NB4 (cell line): Measurements from ENCODE around the gene PAX6.
"Not testable (repeated sequence)": the region's sequence is repeated elsewhere in the genome, so short reads cannot be mapped to it uniquely, and the experiment has no call there.

Source experiments
- DNase-seq: peaks from one replicate; pipeline ENCODE4 v3.0.0; 2010; ENCODE audit warnings: low read depth
- H3K4me3 ChIP-seq: one replicate; pipeline ENCODE4 v1.5.1; 2011; ENCODE audit warnings: mild to moderate bottlenecking, low read depth, low read length, moderate library complexity
- MYC ChIP-seq: IDR thresholded peaks from 2 replicates; pipeline ENCODE4 v1.6.1; 2011; ENCODE audit warnings: low read depth, low read length
- POLR2A ChIP-seq: IDR thresholded peaks from 2 replicates; pipeline ENCODE4 v1.6.1; 2011; ENCODE audit warnings: mild to moderate bottlenecking; ENCODE audit not compliant: insufficient read length; ENCODE audit errors: extremely low read depth
- TF ChIP-seq, protein P1 (sequence below): IDR thresholded peaks from 2 replicates; pipeline ENCODE4 v1.6.1; 2011; ENCODE audit warnings: low read depth, low read length
- TF ChIP-seq, protein P2 (sequence below): IDR thresholded peaks from one replicate; pipeline ENCODE4 v1.5.1; 2012; ENCODE audit warnings: low read depth, low read length

The PAX6 gene

DNA sequence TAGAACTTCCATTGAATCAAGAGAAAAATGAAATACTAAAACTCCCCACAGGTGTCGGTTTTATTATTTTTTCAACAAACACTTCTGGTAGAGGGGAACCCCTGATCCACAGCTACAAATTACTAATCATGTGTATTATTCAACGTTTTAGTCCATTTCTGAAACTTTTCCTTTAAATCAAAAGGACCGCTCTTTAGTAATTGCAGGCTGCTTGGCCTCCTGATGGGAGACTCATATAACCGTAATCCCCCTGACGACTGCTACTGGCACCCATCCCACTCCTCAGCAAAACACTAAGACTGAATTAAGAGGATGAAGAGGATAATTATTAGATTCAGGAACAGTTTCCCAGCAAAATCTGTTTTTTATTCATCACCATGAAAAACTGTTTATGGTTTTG, 46.4 kb downstream of the PAX6 start:
- TF ChIP-seq POLR2A: no peak
- TF ChIP-seq, protein P1, sequence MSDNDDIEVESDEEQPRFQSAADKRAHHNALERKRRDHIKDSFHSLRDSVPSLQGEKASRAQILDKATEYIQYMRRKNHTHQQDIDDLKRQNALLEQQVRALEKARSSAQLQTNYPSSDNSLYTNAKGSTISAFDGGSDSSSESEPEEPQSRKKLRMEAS: no peak
- no peak for TF ChIP-seq MYC
- TF ChIP-seq, protein P2, sequence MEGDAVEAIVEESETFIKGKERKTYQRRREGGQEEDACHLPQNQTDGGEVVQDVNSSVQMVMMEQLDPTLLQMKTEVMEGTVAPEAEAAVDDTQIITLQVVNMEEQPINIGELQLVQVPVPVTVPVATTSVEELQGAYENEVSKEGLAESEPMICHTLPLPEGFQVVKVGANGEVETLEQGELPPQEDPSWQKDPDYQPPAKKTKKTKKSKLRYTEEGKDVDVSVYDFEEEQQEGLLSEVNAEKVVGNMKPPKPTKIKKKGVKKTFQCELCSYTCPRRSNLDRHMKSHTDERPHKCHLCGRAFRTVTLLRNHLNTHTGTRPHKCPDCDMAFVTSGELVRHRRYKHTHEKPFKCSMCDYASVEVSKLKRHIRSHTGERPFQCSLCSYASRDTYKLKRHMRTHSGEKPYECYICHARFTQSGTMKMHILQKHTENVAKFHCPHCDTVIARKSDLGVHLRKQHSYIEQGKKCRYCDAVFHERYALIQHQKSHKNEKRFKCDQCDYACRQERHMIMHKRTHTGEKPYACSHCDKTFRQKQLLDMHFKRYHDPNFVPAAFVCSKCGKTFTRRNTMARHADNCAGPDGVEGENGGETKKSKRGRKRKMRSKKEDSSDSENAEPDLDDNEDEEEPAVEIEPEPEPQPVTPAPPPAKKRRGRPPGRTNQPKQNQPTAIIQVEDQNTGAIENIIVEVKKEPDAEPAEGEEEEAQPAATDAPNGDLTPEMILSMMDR: no peak
- no peak for DNase-seq
- H3K4me3 ChIP-seq: no peak overlapping the region

DNA sequence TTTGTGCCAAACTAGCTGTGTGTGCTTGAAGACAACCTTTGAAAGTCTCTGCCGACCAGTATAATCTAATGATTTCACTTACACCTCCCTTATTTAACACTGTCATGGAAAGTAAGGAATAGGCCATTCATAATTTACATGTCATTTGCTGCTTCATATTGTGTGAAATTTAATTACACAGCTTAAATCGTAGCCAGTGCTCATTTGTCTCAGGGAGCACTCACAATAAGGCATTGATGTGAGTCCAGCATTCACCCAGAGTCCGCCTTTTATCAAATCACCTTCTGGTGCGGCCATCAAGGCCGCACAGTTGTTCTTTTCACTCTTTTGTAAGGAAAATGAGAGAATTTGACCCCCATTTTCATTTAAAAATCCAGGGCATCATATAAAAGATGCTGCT, 46.9 kb downstream of the PAX6 start:
- DNase-seq: no peak
- no peak overlapping the region for H3K4me3 ChIP-seq
- TF ChIP-seq POLR2A (no peak), MYC (no peak)
- TF ChIP-seq, protein P1: no peak
- TF ChIP-seq, protein P2: no peak

DNA sequence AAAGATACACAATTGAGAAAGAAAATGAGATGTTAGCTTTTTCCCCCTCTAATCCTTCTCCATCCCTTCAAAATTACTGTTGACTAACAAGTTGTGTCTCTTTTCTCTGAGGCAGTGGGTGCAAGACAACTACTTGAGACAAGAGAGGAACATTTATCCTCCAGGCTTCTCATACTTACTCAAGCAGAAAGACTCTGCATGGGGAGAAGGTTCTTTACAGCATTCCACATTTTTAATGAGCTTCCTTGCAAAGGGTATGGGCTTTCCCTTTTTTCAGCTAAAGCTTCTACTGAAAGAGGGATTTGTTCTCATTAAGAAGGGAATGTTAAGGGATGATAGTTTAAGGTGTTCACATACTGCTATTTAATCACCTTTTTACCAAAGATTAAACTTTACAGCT, 47.8 kb downstream of the PAX6 start:
- TF ChIP-seq, protein P1: no peak
- DNase-seq: no peak
- no peak overlapping the region for H3K4me3 ChIP-seq

DNA sequence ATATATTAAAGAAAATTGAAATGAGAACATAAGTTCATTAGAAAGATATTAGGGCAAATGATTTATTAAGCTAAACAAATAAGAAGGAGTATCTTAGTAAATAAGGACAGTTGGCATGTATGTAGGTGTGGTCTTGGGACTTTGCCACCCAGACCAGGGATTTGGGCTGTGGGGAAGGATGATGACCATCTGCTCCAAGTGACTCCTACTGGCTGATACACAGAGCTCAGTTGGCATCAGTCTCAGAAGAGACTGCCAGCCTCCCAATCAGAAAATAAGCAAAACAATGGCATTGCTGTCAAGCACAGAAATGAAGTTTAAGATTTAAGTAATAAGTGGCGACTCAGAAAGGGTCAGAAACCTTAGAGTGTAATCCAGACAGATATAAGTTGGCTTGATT, 49.5 kb downstream of the PAX6 start:
- no peak for DNase-seq
- TF ChIP-seq MYC: no peak
- TF ChIP-seq POLR2A: no peak
- TF ChIP-seq, protein P2: no peak
- TF ChIP-seq, protein P1: no peak
- no peak overlapping the region for H3K4me3 ChIP-seq

DNA sequence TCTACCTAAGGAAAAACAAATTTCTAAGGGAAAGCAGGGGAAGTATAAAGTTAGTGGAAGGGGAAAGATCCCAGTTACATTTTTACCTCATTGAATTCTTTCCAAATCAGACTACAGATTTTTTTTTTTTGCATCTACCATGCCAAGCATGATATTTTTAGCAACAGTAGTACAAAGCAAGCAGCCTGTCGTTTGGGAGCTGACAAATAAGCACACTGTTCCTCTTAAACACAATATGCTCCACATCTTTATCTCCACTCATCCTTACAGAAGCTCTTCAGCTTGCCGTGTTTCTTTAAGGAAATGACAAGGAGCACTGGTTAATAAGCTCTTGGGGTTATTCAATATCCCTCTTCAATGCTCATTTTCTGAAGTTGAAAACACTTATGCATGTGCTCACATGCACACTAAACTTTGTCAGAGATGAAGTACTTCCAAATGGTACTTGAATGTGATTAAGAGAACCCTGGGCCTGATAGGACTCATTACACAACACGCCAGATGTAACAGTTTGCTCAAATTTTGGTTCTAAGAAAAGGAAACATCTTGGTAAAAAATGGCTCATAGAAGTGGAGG, 53.8 kb downstream of the PAX6 start:
- no peak for DNase-seq
- TF ChIP-seq MYC (no peak), POLR2A (no peak)
- TF ChIP-seq, protein P1: no peak
- TF ChIP-seq, protein P2: no peak
- no peak overlapping the region for H3K4me3 ChIP-seq

DNA sequence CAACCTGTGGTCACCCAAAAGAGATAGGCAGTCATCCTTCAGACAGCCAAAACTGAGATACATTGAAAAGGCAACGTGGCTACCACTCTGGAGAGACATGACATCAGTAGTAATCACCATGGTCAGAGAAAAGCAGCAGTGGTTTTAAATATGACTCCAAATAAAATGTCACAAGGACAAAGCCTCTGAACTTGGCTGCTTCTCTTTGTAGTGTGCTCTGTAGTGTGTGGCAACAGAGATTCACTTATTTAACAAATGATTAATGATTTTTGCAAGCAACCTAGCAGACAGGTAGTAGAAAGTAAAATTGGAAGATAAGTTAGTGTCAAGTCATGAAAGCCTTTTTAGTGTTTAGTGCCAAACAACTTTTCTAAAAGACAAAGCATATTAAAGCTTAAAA, 63.5 kb downstream of the PAX6 start:
- no peak for DNase-seq
- TF ChIP-seq, protein P1: no peak
- TF ChIP-seq, protein P2: no peak
- TF ChIP-seq POLR2A (no peak), MYC (no peak)
- no peak overlapping the region for H3K4me3 ChIP-seq

DNA sequence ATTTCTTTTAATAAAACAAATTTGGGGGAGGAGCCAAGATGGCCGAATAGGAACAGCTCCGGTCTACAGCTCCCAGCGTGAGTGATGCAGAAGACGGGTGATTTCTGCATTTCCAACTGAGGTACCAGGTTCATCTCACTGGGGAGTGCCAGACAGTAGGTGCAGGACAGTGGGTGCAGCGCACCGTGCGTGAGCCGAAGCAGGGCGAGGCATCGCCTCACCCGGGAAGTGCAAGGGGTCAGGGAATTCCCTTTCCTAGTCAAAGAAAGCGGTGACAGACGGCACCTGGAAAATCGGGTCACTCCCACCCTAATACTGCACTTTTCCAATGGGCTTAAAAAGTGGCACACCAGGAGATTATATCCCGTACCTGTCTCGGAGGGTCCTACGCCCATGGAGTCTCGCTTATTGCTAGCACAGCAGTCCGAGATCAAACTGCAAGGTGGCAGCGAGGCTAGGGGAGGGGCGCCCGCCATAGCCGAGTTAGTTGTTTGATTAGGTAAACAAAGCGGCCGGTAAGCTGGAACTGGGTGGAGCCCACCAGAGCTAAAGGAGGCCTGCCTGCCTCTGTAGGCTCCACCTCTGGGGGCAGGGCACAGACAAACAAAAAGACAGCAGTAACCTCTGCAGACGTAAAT, 70.3 kb downstream of the PAX6 start:
- DNase-seq, H3K4me3 ChIP-seq: not testable (repeated sequence)
